Measurements from ENCODE around the gene POLR1B.

POLR1B gene

DNA sequence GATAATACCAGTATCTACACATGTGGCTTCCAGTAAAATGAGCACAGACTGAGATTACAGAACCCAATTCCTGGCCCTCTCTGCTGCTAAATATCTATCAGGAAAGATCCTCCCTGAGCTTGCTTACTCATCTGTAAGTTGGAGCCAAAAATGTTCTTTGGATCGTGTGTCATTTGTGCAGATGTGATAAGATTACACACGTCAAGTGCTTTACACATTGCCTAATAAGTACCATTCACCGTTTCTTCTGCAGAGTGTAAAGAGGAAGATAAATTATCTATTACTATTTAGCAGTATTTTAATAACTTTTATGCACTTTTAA, 80.2 kb downstream of the POLR1B start:
- H3K27me3 ChIP-seq (ENCODE audit: control insufficient read depth, low read length): peaks cover 1% of the 10 kb centered on the region; the same call in 1 of the 2 replicates
- H4K20me1 ChIP-seq (ENCODE audit: control insufficient read depth, insufficient read depth, low read depth, low read length): no peaks in the 10 kb centered on the region
- TF ChIP-seq EZH2phosphoT487 (IDR thresholded peaks at IDR 0.05; ENCODE audit: borderline replicate concordance, low read length) (no peak), CTCF (IDR thresholded peaks at IDR 0.05; ENCODE audit: low read depth, low read length, poor library complexity, severe bottlenecking) (no peak)
- H3K36me3 ChIP-seq (ENCODE audit: control insufficient read depth, low read length): no peaks in the 10 kb centered on the region
- peaks cover 7% of the 10 kb centered on the region; the same call in 1 of the 2 replicates for H3K4me1 ChIP-seq (ENCODE audit: control insufficient read depth, low read length)
- no peak overlapping the region for H3K27ac ChIP-seq (ENCODE audit: low read depth, low read length)
- H3K4me2 ChIP-seq (ENCODE audit: low read length): no peak overlapping the region
- no peaks in the 10 kb centered on the region for H3K79me2 ChIP-seq (ENCODE audit: control insufficient read depth, low read length)
- H3K9me3 ChIP-seq (ENCODE audit: control insufficient read depth, insufficient read depth, low read length): no peaks in the 10 kb centered on the region
- H3K4me3 ChIP-seq (ENCODE audit: low read length): no peak overlapping the region
- H3F3A ChIP-seq (ENCODE audit: control insufficient read depth, insufficient read depth): no peaks in the 10 kb centered on the region
- no peaks in the 10 kb centered on the region for H3K9me2 ChIP-seq (replicated peaks; ENCODE audit: control insufficient read depth, low read length)

- no peaks in the 10 kb centered on the region for H3K9me3 ChIP-seq (ENCODE audit: control insufficient read depth, insufficient read depth, low read length)
- H4K20me1 ChIP-seq (ENCODE audit: control insufficient read depth, insufficient read depth, low read depth, low read length): no peaks in the 10 kb centered on the region
- peaks cover 7% of the 10 kb centered on the region; the same call in 1 of the 2 replicates for H3K4me1 ChIP-seq (ENCODE audit: control insufficient read depth, low read length)
- H3K27me3 ChIP-seq (ENCODE audit: control insufficient read depth, low read length): peaks cover 2% of the 10 kb centered on the region; the same call in 1 of the 2 replicates
- TF ChIP-seq CTCF (IDR thresholded peaks at IDR 0.05; ENCODE audit: low read depth, low read length, poor library complexity, severe bottlenecking) (no peak), EZH2phosphoT487 (IDR thresholded peaks at IDR 0.05; ENCODE audit: borderline replicate concordance, low read length) (no peak)
- H3K4me2 ChIP-seq (ENCODE audit: low read length): no peak overlapping the region
- no peaks in the 10 kb centered on the region for H3K36me3 ChIP-seq (ENCODE audit: control insufficient read depth, low read length)
- H3K9me2 ChIP-seq (replicated peaks; ENCODE audit: control insufficient read depth, low read length): no peaks in the 10 kb centered on the region
- H3K4me3 ChIP-seq (ENCODE audit: low read length): no peak overlapping the region
- no peaks in the 10 kb centered on the region for H3K79me2 ChIP-seq (ENCODE audit: control insufficient read depth, low read length)
- H3F3A ChIP-seq (ENCODE audit: control insufficient read depth, insufficient read depth): no peaks in the 10 kb centered on the region
- H3K27ac ChIP-seq (ENCODE audit: low read depth, low read length): no peak overlapping the region
Observed at GRCh38 chr2:112623913-112624777, 81.9 kb downstream of the POLR1B start.

GRCh38 chr2:112625474-112626114, 83.3 kb downstream of the POLR1B start:
- no peaks in the 10 kb centered on the region for H3K79me2 ChIP-seq (ENCODE audit: control insufficient read depth, low read length)
- H3F3A ChIP-seq (ENCODE audit: control insufficient read depth, insufficient read depth): no peaks in the 10 kb centered on the region
- H3K36me3 ChIP-seq (ENCODE audit: control insufficient read depth, low read length): no peaks in the 10 kb centered on the region
- no peak overlapping the region for H3K4me2 ChIP-seq (ENCODE audit: low read length)
- peaks cover 13% of the 10 kb centered on the region for H3K27me3 ChIP-seq (ENCODE audit: control insufficient read depth, low read length)
- H3K27ac ChIP-seq (ENCODE audit: low read depth, low read length): no peak overlapping the region
- H4K20me1 ChIP-seq (ENCODE audit: control insufficient read depth, insufficient read depth, low read depth, low read length): no peaks in the 10 kb centered on the region
- H3K9me3 ChIP-seq (ENCODE audit: control insufficient read depth, insufficient read depth, low read length): no peaks in the 10 kb centered on the region
- peaks cover 7% of the 10 kb centered on the region for H3K4me1 ChIP-seq (ENCODE audit: control insufficient read depth, low read length)
- H3K4me3 ChIP-seq (ENCODE audit: low read length): no peak overlapping the region
- no peaks in the 10 kb centered on the region for H3K9me2 ChIP-seq (replicated peaks; ENCODE audit: control insufficient read depth, low read length)
- TF ChIP-seq EZH2phosphoT487 (IDR thresholded peaks at IDR 0.05; ENCODE audit: borderline replicate concordance, low read length) (no peak), CTCF (IDR thresholded peaks at IDR 0.05; ENCODE audit: low read depth, low read length, poor library complexity, severe bottlenecking) (no peak)
